Fibroblast of mammary gland (primary cell): ENCODE results near the gene DES.

Source experiments
- DNase-seq: peaks from one replicate; pipeline ENCODE4 v3.0.0-alpha.2; 2010; ENCODE audit warnings: low read depth
- H3K4me3 ChIP-seq: 2 replicates; pipeline ENCODE4 v1.5.1; 2011; ENCODE audit warnings: low read depth, mild to moderate bottlenecking, low read length, moderate library complexity; ENCODE audit not compliant: control insufficient read depth
- CTCF ChIP-seq: conservative IDR thresholded peaks from 2 replicates; pipeline ENCODE4 v1.5.1; 2011; ENCODE audit warnings: low read depth, low read length, inconsistent platforms; ENCODE audit not compliant: control insufficient read depth, insufficient read depth

The DES gene

GRCh38 chr2:219443697-219444023 lies 25.5 kb downstream of the DES start:
- DNase-seq = no peak
- H3K4me3 ChIP-seq = no peak overlapping the region
- no peak for TF ChIP-seq CTCF

DNA sequence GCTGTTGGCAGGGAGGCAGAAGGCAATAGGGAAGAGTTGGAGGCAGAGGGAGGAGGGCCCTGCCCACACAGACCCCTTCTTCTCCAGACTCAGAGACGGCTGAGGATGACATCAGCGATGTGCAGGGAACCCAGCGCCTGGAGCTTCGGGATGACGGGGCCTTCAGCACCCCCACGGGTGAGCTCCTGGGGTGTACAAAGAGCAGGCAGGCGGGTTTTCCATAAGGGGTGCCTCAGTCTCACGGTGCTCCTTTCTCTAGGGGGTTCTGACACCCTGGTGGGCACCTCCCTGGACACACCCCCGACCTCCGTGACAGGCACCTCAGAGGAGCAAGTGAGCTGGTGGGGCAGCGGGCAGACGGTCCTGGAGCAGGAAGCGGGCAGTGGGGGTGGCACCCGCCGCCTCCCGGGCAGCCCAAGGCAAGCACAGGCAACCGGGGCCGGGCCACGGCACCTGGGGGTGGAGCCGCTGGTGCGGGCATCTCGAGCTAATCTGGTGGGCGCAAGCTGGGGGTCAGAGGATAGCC lies 26.5 kb downstream of the DES start:
- no peak for TF ChIP-seq CTCF
- no peak for DNase-seq

DNA sequence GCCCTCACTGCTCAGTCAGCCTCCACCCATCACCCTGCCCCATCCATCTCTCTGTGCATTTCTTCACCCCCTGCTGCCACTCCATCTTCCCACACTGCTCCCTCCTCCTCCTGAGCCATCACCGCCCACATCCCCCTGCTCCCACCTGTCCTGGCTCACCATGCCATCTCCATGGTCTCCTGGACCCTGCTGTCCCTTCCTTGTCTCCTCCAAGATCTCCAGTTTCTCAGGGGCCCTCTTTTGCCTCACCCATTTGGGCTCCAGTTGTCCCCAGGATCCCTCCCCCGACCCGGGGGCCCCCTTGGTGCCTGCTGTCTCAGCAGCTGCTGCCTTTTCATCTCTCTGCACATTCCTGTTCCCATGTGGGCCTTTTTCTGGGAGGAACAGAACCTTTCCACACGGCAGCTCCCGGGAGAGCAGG lies 27.1 kb downstream of the DES start:
- no peak for TF ChIP-seq CTCF
- H3K4me3 ChIP-seq = no peak overlapping the region
- DNase-seq = no peak

More for the DNA sequence above, 26.5 kb downstream of the DES start:
- no peak overlapping the region for H3K4me3 ChIP-seq

GRCh38 chr2:219446101-219446504 lies 27.9 kb downstream of the DES start:
- peak; percentile 39 for DNase-seq
- TF ChIP-seq CTCF = no peak

DNA sequence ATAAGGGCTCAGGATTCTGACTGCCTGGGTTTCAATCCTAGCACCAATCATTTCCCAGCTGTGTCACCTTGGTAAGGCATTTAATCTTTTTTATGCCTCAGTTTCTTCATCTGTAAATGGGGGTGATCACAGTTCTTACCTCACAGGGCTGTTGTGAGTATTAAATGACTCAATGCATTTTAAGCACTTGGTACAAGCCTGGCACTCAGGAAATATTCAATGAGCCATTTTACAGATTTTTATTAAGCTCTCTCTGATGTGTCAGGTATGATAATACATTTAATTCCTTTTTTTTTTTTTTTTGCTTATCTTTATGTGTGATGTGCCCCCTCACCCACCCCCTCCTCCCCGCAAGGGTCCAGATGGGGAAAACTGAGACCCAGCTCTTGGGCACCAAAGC lies 28.5 kb downstream of the DES start:
- TF ChIP-seq CTCF = no peak
- no peak for DNase-seq
- H3K4me3 ChIP-seq = no peak overlapping the region

More at GRCh38 chr2:219446101-219446504, 27.9 kb downstream of the DES start:
- H3K4me3 ChIP-seq = no peak overlapping the region

GRCh38 chr2:219447242-219448098 lies 29.3 kb downstream of the DES start:
- DNase-seq = no peak
- TF ChIP-seq CTCF = no peak
- H3K4me3 ChIP-seq = no peak overlapping the region
